HG02571 (cell line): Measurements from ENCODE around the gene CLCNKB.
"Not testable (repeated sequence)": the region's sequence is repeated elsewhere in the genome, so short reads cannot be mapped to it uniquely, and the experiment has no call there.

Experiments
- ATAC-seq: cut with Tn5 transposase; IDR thresholded peaks from one replicate; pipeline ENCODE4 v1.9.1; 2021; ENCODE audit warnings: mild to moderate bottlenecking, moderate library complexity; ENCODE audit not compliant: unreplicated experiment

The CLCNKB gene

GRCh38 chr1:16029288-16029687, 14.3 kb upstream of the CLCNKB start:
- no peak for ATAC-seq

- ATAC-seq: no peak
Measured at GRCh38 chr1:16031551-16031950, 12.0 kb upstream of the CLCNKB start.

GRCh38 chr1:16032388-16033102, 11.0 kb upstream of the CLCNKB start:
- no peak for ATAC-seq

- ATAC-seq: not testable (repeated sequence)
Measured at GRCh38 chr1:16033103-16033632, 10.4 kb upstream of the CLCNKB start.

GRCh38 chr1:16036461-16036860, 7.1 kb upstream of the CLCNKB start:
- ATAC-seq: not testable (repeated sequence)

- ATAC-seq: no peak
Measured at GRCh38 chr1:16038620-16038912, 5.0 kb upstream of the CLCNKB start.

GRCh38 chr1:16039871-16040270, 3.7 kb upstream of the CLCNKB start:
- not testable (repeated sequence) for ATAC-seq

- ATAC-seq: no peak
Measured at GRCh38 chr1:16041200-16041599, 2.4 kb upstream of the CLCNKB start.

GRCh38 chr1:16042096-16042495, 1.5 kb upstream of the CLCNKB start:
- no peak for ATAC-seq

- not testable (repeated sequence) for ATAC-seq
Measured at GRCh38 chr1:16042654-16043053, 928 bp upstream of the CLCNKB start.

- no peak for ATAC-seq
Measured at GRCh38 chr1:16043950-16044349, 368 bp downstream of the CLCNKB start.

GRCh38 chr1:16046842-16047241, 3.3 kb downstream of the CLCNKB start:
- no peak for ATAC-seq

- no peak for ATAC-seq
Measured at GRCh38 chr1:16047791-16048475, 4.4 kb downstream of the CLCNKB start.

GRCh38 chr1:16048573-16049189, 5.1 kb downstream of the CLCNKB start:
- no peak for ATAC-seq

- no peak for ATAC-seq
Measured at GRCh38 chr1:16050328-16050727, 6.7 kb downstream of the CLCNKB start.

- no peak for ATAC-seq
Measured at GRCh38 chr1:16051039-16051438, 7.5 kb downstream of the CLCNKB start.

- not testable (repeated sequence) for ATAC-seq
Measured at GRCh38 chr1:16051949-16052348, 8.4 kb downstream of the CLCNKB start.

GRCh38 chr1:16053781-16054502, 10.4 kb downstream of the CLCNKB start:
- ATAC-seq: no peak

- no peak for ATAC-seq
Measured at GRCh38 chr1:16054598-16055540, 11.3 kb downstream of the CLCNKB start.
